H54 (cell line): ENCODE results near the gene MAST4.

Source experiments
- DNase-seq: peaks from one replicate; pipeline ENCODE4 v3.0.0; 2011; ENCODE audit warnings: low spot score, mixed read lengths; ENCODE audit not compliant: insufficient read length
- FAIRE-seq: peaks from 3 replicates; lab custom pipeline; 2011; peaks lifted over from hg19 to GRCh38; lab: Jason Lieb, UNC
- POLR2A ChIP-seq: IDR thresholded peaks from 2 replicates; pipeline ENCODE4 v1.6.1; 2011; ENCODE audit warnings: low read depth, mild to moderate bottlenecking, low read length

MAST4 gene

DNA sequence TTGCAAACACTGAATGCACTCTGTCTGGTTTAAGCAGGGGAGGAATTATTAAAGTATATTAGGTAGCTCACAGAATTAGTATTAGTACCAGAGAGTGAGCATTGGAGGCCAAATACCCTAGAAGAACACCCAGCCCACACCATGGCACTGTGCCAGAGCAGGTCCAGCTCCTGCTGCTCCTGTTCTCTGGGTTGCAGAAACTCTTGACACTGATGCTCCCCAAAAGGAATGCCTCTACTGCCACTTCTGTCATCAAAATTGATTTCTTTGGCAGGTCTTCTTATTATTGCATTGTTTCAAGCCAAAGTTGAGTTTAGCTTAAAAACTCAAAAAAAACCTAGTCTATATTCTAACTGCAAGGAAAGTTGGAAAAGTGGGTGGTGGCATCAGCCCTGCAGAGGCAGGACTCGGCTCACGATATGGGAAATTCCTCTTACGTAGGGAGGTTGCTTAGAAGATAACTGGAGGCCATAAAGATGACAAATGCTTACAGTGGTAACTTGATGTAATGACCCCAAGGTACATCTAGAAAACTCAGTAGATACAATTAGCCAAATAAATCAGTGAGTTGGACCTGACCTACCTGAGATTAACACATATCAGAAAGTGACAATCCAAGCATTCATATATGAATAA is 477.0 kb downstream of the MAST4 start:
- no peak for DNase-seq
- TF ChIP-seq POLR2A: no peak
- FAIRE-seq: no peak

DNA sequence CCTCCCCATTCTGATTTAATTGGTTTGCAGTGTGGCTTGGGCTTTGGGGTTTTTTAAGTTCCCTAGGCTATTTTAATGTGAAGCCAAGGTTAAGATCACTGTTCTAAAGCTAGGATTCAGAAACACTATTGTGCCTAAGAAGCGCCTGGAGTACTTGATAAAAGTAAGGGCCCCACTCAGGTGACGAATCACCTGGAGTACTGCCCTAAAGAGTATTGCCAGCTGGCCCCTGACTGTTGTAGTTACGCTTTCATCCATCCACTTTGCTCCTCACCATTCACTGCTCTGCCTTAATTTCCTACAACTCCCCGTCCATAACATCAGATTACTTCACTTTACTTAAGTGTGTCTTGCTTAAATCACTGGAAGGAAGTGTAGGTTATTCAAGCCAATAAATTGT is 481.1 kb downstream of the MAST4 start:
- DNase-seq (no peak), FAIRE-seq (no peak)

DNA sequence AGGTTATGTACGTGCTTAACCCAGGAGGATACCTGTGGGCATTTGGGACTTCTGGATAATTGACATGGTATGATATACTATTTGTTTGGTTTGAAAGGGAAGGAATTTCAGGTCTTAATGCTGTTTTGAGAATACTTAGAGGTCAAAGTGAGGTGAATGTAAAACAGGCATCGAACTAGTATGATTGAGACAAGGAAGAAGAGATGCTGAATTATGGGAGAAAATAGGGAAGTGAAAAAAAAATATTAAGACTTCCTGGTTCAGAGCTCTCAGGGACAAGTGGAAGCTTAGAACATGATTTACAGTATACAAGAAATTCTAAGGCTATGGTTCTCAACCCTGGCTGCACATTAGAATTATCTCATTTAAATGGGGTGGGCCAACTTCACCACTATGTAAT is 485.1 kb downstream of the MAST4 start:
- no peak for DNase-seq
- TF ChIP-seq POLR2A: no peak
- no peak for FAIRE-seq

More for the DNA sequence above, 481.1 kb downstream of the MAST4 start:
- TF ChIP-seq POLR2A: no peak

DNA sequence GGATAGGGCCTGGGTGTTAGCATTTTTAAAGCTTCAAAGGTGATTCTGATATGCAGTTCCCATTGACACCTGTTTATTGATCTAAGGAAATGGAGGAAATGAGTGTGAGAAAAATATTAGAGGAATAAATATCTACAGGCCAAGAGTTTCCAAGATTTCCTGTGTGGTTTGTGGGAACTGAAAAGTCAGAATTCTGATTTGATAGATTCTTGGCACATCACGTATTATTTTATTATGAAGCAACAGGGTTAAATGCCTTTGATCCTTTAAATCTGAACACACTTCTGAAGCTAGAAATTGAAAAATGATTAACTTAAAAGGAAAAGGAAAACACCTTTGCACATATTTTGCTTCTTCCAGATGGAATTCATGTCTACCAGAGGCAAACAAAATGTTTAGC is 486.7 kb downstream of the MAST4 start:
- FAIRE-seq (no peak), DNase-seq (no peak)
- TF ChIP-seq POLR2A: no peak

DNA sequence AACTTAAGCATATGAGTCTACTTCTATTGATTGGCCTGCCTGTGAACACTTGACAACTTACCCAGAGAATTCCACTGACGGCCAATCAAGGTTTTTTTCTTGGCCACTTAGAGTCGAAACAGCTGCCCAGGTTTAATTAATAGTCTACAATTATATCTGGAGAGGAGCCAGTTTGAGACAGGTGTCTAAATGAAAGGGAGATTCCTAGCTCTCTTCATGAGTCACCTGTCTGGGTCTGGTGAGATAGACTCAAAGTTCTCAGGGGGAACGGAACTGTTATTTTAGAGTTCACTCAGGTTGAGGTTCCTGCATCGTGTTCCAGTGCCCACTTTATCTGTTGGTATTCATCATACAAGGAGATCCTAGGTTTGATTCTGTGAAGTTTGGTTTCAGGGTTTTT is 489.4 kb downstream of the MAST4 start:
- no peak for TF ChIP-seq POLR2A
- FAIRE-seq (no peak), DNase-seq (no peak)

DNA sequence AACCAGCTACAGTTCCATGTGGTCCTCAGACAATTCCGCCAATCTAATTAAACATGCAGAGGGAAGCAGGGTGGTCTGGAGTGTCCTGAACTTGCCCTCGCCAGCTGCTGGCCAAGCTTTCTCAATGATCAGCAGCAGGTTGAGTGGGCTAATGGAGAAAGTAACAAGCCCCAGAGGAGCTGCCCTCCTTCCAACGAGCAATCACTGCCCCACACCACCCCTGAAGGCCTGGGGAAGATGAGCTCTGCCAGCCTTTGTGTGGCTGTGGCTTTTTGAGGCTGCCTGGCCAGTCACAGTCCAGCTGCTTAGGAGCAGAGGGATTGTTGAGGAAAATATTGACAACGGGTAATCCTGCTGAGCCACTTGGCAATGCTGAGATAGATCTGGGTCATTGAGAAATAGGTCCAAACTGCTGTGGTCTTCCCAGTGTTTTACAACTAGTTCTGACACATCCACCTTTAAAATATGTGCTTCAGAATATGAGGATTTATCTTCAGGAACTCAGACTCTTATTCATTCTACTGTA is 493.1 kb downstream of the MAST4 start:
- TF ChIP-seq POLR2A: no peak
- FAIRE-seq (no peak), DNase-seq (no peak)

DNA sequence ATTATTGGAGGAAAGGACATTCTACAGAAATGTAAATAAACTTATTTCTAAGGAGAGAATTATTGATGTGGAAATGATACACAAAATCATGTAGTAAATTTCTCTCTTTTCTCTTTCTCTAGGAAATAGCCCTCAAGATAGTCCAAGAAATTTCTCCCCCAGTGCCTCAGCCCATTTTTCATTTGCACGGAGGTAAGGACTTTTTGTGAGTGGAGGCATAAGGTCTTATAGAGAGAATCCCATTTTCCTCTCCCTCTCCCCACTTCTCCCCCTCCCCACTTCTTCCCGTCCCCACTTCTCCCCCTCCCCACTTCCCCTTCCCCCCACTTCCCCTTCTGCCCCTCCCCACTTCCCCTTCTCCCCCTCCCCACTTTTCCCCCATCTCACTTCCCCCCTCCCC is 493.8 kb downstream of the MAST4 start:
- no peak for TF ChIP-seq POLR2A
- no peak for DNase-seq
- no peak for FAIRE-seq

DNA sequence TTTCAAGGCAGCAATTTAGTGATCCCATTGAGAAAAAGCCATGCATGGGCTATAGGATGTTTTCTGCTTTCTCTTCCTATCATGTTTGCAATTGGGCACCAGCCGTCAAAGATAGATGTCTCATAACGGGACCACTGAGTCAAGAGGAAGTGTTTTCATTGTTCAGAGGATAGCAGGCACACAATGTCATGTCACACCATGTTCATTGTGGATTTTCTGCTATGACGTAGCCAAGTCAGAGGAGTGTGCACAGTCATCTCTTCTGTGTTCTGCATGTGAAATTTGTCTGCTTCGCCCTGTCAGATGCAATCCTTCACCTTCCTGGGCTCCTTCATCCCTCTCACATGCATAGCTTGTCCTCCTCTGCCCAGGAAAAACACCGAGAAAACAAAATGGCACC is 494.4 kb downstream of the MAST4 start:
- FAIRE-seq (no peak), DNase-seq (no peak)
- no peak for TF ChIP-seq POLR2A

DNA sequence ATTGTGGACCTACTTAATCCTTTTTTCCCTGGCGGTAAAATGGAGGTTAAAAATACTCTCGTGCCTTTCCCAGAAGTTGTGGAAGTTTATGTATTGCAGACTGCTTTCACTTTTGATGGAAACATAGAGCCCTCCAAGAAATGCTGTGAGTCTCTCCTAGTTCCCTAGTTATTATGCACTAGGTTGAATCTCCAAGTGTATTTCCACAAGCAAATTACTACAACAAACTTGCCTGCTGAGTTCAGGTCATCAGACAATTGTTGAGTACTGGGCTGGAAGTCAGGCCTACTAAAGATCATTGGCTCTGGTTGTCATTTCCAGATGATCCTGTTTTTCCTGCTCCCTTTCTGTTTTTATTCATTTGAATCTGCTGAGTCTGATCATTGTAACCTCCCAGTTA is 496.3 kb downstream of the MAST4 start:
- FAIRE-seq (no peak), DNase-seq (no peak)
- TF ChIP-seq POLR2A: no peak

DNA sequence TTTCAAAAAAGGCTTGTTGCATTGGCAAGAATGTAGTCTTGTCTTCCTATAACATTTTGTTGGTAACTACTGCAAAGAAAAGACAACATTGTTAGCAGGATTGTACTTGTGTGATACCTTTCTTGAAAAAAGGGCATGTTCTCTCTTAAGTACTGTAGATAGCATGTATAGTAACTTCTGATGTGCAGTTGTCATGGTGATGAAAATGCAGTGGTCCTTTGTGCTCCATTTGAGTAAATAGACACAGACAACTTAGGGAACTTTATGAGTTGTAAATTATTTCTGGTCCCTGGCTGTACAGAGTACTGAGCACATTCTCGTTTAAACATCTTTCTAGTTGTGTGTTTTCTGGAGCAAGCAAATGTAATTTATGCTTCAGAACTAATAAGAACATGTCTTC is 497.1 kb downstream of the MAST4 start:
- no peak for TF ChIP-seq POLR2A
- FAIRE-seq (no peak), DNase-seq (no peak)

DNA sequence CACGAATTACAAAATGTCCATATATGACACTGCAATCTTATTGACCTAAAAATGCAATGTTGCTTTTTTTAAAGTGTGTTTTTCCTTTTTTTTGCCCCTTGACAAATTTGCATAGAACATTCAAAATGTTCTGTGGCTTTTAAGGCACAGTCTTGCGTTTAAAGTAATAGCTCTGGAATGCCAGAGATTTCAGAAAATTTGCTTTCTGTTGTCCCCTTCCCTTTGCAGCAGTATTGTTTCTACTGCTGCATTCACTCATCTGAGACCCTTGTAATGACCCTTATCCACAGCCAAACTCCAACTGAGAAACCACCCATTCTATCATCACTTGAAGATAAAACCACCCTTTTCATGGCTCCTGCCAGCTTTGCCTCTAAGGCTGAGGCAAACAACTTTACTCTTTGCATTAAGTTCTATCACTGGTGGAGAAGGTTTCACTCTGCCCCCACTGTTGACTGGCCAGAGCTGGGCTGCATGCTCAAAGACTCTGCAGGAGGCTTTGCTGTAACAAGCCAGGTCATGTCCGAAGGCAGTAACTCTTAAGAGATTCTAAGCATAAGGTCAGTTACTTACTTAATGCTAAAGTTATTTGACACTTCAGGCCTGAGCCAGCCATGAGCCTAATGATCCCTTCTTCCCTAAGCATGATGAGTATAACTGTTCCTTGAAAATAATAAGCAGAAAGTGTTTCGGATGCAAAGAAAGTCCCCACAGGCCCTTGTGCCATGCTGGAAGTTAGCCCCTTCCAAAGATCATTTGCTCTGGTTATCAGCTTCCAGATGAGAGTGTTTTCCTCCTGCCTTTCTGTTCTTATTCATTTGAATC is 498.5 kb downstream of the MAST4 start:
- FAIRE-seq: no peak
- no peak for TF ChIP-seq POLR2A
- no peak for DNase-seq

DNA sequence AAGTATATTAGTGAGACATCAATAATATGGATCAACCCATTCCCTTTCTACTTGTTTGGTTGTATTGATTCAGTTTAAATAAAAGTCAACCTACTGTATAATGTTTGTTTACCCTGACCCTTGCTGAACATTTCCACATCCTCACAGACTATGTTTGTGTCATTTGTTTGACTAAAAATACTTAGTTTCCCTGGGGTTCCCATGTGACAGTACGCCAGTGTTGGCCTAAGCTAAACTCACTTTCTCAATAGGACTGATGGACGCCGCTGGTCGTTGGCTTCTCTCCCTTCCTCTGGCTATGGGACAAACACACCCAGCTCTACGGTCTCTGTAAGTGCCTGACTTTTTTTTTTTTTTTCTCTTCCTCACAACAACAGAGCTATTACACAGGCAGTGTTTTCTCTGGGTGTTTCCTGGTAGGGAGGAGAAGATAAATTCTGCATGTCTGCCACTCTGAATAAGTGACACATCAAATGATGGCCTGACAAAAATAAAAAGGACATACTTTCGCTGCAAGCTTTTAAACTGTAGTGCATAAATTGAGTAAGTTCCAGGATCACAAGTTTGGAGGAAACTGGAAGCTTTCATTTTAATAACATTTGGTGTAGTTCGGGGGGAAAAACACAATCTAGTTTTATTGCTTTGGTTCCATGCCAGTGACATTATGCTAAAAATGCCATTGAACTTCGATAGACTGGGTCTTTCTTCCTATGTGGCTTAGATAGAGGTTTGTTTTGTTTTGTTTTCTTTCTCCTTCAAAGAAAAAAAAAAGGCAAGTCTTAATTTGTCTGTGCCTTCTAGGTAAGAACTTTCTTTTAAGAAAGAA is 499.4 kb downstream of the MAST4 start:
- FAIRE-seq: no peak
- DNase-seq: no peak

DNA sequence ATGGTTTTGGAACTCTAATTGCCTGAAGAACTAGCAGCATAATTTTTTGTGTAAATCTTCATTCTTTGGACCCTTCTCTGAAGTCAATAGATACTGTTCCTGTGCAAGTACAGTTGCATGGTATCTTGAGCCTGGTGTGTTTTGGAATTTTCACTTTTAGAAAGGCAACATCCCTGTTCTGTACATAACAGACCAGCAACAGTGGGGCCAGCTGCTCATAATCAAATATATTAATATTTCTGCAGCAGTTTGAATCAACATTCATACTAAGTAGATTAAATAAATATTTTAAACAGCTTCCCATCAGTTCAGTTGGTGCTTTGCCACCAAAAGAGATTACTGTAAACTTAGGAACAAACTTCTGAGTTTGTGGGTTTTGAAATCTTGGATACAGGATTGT is 502.5 kb downstream of the MAST4 start:
- no peak for TF ChIP-seq POLR2A
- no peak for DNase-seq
- FAIRE-seq: no peak

More for the DNA sequence above, 499.4 kb downstream of the MAST4 start:
- no peak for TF ChIP-seq POLR2A

DNA sequence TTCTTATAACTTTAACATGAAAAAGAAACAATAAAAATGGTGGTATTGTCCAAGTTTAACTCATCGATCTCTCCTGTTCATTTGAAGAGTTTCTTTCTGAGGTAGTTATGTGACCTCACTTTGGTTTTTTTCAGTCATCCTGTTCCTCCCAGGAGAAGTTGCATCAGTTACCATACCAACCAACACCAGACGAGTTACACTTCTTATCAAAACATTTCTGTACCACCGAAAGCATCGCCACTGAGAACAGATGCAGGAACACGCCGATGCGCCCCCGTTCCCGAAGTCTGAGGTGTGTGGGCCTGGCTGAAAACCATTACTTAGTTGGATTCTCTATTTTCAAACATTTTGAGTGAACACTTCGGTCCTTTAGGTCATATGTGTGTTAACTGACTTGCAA is 504.1 kb downstream of the MAST4 start:
- no peak for DNase-seq
- FAIRE-seq: no peak
- no peak for TF ChIP-seq POLR2A
